ENCODE results near the gene SLC27A1.

GRCh38 chr19:17457616-17458015 lies 12.7 kb upstream of the SLC27A1 start:
- no peak for TF ChIP-seq CSDC2 (CRISPR knock-in tag; IDR thresholded peaks at IDR 0.05)
- no peak for TF ChIP-seq ISL1 (CRISPR knock-in tag; IDR thresholded peaks at IDR 0.05)
- no peak for TF ChIP-seq POU6F1 (CRISPR knock-in tag; IDR thresholded peaks at IDR 0.05; ENCODE audit: borderline replicate concordance, low read depth)
- TF ChIP-seq ARNTL (CRISPR knock-in tag; IDR thresholded peaks at IDR 0.05; ENCODE audit: borderline replicate concordance, low read depth) = no peak
